AG04449 (cell line): Measurements from ENCODE around the gene PALMD.

Source experiments
- CTCF ChIA-PET: fragments of 350-600 bp; formaldehyde crosslinking; extraction: SDS; loops from one replicate; lab custom pipeline; 2021; ENCODE audit warnings: antibody characterized with exemption; lab: Yijun Ruan, JAX
- POLR2A ChIA-PET: fragments of 400-600, 350-600 bp; formaldehyde crosslinking; extraction: SDS; loops from one replicate; lab custom pipeline; 2020; ENCODE audit warnings: antibody characterized with exemption, inconsistent platforms; lab: Yijun Ruan, JAX
- DNase-seq: peaks from one replicate; pipeline ENCODE4 v3.0.0-alpha.2; 2010; ENCODE audit warnings: low read depth, low spot score
- H3K4me3 ChIP-seq: 2 replicates; pipeline ENCODE4 v1.5.1; 2011; ENCODE audit warnings: low read depth, mild to moderate bottlenecking, control low read depth, low read length
- TF ChIP-seq, protein P1 (sequence below): IDR thresholded peaks from one replicate; pipeline ENCODE4 v1.5.1; 2011; ENCODE audit warnings: mild to moderate bottlenecking, moderate library complexity, low read length, control low read depth, inconsistent platforms; ENCODE audit not compliant: insufficient read depth; ENCODE audit errors: missing control alignments

PALMD gene

DNA sequence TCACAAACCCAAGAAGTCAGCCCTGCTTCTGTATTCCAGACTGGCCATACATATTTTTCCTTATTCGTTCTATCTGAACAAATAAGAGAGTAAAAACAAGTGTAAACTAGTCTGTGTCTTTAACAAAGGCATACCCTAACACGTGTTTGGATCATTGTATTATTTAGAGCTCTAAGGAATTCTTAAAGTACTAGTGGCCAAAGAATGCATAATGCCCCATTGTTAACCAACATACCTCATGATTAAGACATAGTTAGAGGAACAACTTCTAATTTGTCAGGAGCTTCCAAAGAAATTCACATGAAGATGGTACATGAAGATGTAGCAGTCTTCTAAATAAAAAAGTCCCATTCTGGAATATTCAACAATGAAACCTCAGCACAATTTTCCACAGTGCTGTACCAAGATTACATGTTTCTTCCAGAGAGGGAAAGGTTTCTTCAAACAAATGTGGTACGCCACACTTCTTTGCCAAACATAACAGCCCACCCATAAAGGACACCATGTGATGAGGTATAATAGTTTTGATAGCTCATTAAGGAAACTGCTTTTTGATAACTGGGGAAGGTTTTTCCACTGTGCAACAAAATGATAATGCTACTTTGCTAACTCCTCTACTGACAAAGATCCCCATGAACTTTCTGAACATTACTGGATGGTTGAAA, 5.0 kb downstream of the PALMD start:
- TF ChIP-seq, protein P1, sequence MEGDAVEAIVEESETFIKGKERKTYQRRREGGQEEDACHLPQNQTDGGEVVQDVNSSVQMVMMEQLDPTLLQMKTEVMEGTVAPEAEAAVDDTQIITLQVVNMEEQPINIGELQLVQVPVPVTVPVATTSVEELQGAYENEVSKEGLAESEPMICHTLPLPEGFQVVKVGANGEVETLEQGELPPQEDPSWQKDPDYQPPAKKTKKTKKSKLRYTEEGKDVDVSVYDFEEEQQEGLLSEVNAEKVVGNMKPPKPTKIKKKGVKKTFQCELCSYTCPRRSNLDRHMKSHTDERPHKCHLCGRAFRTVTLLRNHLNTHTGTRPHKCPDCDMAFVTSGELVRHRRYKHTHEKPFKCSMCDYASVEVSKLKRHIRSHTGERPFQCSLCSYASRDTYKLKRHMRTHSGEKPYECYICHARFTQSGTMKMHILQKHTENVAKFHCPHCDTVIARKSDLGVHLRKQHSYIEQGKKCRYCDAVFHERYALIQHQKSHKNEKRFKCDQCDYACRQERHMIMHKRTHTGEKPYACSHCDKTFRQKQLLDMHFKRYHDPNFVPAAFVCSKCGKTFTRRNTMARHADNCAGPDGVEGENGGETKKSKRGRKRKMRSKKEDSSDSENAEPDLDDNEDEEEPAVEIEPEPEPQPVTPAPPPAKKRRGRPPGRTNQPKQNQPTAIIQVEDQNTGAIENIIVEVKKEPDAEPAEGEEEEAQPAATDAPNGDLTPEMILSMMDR = no peak
- DNase-seq = no peak
- no peak overlapping the region for H3K4me3 ChIP-seq
- ChIA-PET POLR2A (no interaction called here), CTCF (interaction anchor here (1.7 kb wide), 1 partner anchor 9 kb away, joined by 6 read pairs; no protein-coding TSS in a partner anchor)

- ChIA-PET CTCF (interaction anchor here (1.0 kb wide), 1 partner anchor 33 kb away, joined by 3 read pairs; no protein-coding TSS in a partner anchor), POLR2A (no interaction called here)
- no peak for DNase-seq
- TF ChIP-seq, protein P1 = no peak
- no peak overlapping the region for H3K4me3 ChIP-seq
These were observed 7.0 kb downstream of the PALMD start for GRCh38 chr1:99652881-99653281.

GRCh38 chr1:99655376-99655775, 9.5 kb downstream of the PALMD start:
- ChIA-PET CTCF (no interaction called here), POLR2A (no interaction called here)
- no peak for DNase-seq
- TF ChIP-seq, protein P1 = no peak
- no peak overlapping the region for H3K4me3 ChIP-seq

GRCh38 chr1:99656701-99657100, 10.8 kb downstream of the PALMD start:
- ChIA-PET CTCF (no interaction called here), POLR2A (no interaction called here)
- DNase-seq = no peak
- H3K4me3 ChIP-seq = no peak overlapping the region
- TF ChIP-seq, protein P1 = no peak

- no peak overlapping the region for H3K4me3 ChIP-seq
- CTCF ChIA-PET = no interaction called here
- no peak for DNase-seq
- TF ChIP-seq, protein P1 = no peak
- POLR2A ChIA-PET = no interaction called here
These were observed 11.5 kb downstream of the PALMD start for GRCh38 chr1:99657213-99658030.

GRCh38 chr1:99658031-99658290, 12.0 kb downstream of the PALMD start:
- POLR2A ChIA-PET = no interaction called here
- TF ChIP-seq, protein P1 = no peak
- CTCF ChIA-PET = no interaction called here
- DNase-seq = no peak
- no peak overlapping the region for H3K4me3 ChIP-seq
